NCI-H2227 (cell line): ENCODE data around the gene SLC6A11.
A peak's percentile ranks its signal among the peaks of the same experiment; 100 is the strongest.

Experiments used
- DNase-seq: peaks from one replicate; lab custom pipeline; 2025; ENCODE audit not compliant: unreplicated experiment; lab: John Stamatoyannopoulos, UW

Gene SLC6A11

GRCh38 chr3:10928407-10928960, 112.5 kb downstream of the SLC6A11 start:
- DNase-seq: no peak

DNA sequence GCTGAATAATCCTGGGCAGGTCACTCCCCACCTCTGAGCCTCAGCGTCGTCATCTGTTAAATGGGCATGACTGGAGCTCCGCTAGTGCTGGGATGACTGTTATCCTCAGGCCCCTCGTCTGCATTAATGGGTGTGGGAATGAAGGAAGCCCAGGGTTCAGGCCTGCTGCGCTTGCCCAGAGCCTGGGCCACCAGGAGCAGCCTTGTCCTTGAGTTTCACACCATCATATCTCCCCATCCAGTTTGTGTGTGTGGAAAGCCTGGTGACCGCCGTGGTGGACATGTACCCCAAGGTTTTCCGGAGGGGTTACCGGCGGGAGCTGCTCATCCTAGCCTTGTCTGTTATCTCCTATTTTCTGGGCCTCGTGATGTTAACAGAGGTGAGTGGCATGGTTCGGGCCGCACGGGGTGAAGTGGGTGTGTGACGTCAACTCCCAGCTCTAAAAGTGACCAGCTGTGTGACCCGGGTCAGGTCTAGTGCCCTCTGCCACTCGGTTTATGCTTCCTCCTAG, 113.0 kb downstream of the SLC6A11 start:
- no peak for DNase-seq

DNA sequence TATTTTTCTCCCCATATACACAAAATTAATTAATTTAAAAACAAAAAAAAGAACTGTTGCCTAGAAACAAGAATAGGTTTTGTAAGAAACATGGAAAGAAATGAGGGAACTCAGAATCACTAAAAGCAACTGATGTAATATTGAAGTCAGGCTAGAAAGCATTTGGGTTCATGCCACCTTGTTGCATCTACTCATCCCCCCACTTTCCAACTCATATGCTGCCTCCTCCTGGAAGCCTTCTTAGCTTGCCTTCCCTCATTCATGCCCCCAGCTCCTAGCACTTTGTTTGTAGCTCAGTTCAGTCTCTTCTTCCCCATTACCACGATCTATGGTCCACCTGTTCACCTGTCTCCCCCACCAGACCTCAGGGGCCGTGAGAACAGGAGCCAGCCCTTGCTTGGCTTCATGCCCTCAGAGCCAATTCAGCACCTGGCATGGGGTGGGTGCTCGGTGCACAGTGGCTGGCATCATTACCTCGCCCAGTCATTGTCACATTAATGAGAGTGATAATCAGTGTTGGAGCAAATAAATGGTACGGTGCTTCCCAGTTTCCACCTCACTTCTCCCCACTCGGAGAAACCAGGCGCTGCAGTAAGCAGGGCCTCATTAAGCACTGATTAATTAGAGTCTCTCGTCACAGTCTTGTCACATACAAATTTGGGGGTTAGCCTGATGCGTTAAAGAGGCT, 114.1 kb downstream of the SLC6A11 start:
- DNase-seq: no peak

GRCh38 chr3:10930666-10931040, 114.6 kb downstream of the SLC6A11 start:
- DNase-seq: no peak

DNA sequence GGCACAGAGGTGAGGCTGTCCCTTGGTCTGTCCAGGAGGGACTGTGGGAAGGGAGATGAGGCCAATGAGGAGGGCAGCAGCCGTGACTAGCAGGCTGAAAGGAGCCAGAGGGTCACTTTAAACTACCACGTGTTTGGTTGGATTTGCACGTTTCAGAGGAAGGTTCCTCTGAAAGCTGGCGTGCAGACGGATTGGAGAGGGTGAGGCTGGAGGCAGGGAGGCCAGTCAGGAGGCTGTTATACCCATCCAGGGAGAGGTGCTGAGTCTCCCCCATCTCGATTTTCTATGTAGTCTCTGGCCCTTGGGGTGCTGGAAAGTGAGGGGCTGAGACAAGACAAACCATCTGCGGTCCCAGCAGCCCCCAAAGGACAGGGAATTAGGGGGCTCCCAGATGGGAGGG, 116.6 kb downstream of the SLC6A11 start:
- no peak for DNase-seq

GRCh38 chr3:10933021-10933420, 117.0 kb downstream of the SLC6A11 start:
- DNase-seq: no peak

GRCh38 chr3:10933470-10933804, 117.4 kb downstream of the SLC6A11 start:
- no peak for DNase-seq

GRCh38 chr3:10933805-10934481, 117.9 kb downstream of the SLC6A11 start:
- DNase-seq: no peak

GRCh38 chr3:10935028-10935427, 119.0 kb downstream of the SLC6A11 start:
- no peak for DNase-seq

DNA sequence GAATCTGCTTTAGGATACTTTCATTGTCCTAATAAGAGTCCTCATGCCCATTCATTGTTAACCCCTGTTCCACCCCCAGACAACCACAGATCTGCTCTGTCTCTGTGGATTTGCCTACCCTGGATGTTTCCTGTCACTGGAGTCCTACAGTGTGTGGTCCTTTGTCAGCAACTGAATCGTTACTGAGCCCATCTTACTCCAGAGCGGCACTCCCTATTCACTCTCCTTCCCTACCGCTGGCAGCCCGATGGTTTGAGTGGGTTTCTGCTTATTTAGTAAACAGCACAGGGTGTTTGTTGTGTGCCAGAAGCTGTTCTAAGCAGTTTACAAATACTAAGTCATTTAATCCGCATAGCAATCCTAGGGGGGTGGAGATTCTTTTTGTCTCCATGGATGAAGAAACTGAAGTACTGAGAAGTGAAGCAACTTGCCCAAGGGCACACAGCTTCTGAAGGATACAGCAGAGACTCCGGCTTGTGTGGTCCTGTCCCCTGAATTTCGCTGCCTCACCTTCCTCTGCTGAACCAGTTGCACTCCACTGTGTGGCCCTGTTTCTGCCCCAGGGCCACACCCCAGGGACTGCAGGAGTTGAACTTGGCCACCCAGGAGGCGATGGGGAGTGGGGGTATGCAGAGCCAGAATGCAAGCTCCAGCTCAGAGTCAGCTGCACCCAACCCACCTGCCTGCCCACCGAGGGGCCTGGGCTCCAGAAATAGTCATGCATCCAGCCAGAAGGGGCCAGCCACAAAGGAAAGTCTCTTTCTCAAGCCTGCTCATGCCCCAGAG, 120.0 kb downstream of the SLC6A11 start:
- DNase-seq: no peak

GRCh38 chr3:10936686-10937085, 120.7 kb downstream of the SLC6A11 start:
- DNase-seq: no peak

DNA sequence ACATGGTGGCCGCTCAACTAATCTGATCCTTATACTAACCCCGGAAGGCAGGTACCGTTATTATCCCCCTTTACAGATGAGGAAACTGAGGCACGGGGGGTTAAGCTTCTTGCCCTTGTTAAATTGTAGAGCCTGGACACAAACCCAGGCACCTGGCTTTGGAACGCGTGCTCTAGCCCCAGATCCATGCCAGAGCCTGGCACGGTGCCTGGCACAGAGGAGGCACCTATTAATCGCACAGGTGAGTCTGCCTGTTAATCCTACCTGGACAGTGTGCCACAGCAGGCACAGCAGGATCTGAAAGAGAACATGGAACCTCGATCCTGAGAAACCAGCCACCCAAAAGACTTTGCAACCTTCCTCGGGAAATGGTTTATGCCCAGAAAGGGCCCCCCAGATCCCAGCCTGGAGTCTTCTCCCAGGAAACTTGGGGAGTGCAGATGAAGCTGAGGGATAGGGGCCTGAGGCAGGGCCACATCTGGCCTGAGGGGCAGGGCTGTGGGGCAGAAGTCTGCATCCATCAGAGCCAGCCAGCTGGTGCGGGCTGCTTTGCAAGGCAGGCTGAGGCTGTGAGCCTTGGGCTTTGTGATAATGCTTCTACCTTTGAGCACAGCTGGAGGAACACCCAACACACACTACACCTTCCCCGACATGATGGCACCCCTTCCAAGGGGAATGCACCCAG, 121.3 kb downstream of the SLC6A11 start:
- DNase-seq: no peak

GRCh38 chr3:10939556-10939955, 123.5 kb downstream of the SLC6A11 start:
- no peak for DNase-seq

GRCh38 chr3:10940106-10940505, 124.1 kb downstream of the SLC6A11 start:
- DNase-seq: no peak

GRCh38 chr3:10941972-10942371, 125.9 kb downstream of the SLC6A11 start:
- DNase-seq: no peak

- DNase-seq: no peak
These were observed 126.7 kb downstream of the SLC6A11 start for GRCh38 chr3:10942690-10943205.

DNA sequence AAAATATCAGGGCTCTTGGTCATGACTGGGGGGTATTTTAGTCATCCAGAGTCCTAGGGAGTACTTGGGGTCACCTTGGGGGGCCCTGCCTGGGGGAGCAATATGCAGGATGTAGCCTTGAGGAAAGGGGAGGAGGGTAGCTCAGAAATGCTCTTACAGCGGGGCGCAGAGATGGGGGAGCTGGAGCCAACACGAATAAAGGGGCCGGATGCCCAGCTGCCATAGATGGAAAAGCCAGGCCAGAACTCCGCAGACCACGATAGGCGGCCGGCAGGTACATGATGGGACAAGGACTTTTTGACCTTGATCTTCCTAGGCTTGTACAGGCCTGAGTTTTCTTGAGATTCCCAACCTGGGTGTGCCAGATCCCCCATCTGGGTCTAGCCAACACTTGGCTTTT, 128.8 kb downstream of the SLC6A11 start:
- no peak for DNase-seq

DNA sequence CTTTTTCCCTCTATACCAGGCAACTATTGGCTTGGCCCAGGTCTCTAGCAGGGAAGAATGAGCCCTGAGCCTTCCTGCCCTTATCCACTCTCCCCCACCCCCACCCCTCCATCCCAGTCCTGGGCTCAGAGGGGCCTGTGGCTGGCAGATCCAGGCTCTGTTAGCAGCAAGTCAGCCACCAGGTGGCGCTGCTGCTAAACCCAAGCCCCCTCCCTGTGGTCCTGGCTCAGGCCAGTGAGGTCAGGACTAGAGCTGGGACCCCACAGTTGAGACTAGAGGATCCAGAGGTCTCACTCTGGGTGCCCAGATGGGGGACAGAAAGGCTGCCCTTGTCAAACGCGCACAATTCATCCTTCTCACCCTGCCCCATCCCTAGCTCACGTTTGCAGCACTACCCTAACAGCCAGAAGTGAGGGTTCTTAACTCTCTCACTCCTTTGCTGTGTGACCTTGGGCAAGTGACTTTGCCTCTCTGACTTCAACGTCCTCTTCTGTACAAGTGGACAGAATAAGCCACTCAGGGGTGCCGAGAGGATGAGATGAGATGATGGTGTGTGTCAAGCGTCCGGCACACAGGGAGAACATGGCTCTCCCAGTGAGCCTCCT, 129.8 kb downstream of the SLC6A11 start:
- DNase-seq: peak; percentile 66

DNA sequence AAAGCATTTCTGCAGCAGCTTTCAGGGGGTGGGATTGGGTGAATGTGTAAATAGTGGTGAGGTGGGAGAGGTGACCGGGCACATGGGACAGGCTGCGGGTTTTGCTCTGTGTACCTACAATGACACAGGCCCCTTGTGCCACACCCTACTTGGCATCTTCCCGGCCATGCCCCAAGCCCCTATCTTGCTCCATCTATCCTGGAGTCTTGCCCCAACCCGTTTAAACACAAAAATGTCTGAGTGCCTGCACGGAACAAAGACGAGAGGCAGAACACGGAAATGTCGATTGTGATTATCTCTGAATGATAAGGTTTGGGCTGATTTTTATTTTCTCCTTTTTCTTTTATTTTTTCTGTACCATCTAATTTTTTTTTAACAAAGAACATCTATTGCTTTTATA, 130.5 kb downstream of the SLC6A11 start:
- no peak for DNase-seq

GRCh38 chr3:10948326-10948725, 132.3 kb downstream of the SLC6A11 start:
- no peak for DNase-seq
